HG03175 (cell line): Measurements from ENCODE around the gene CCER1.
"Not testable (repeated sequence)": the region's sequence is repeated elsewhere in the genome, so short reads cannot be mapped to it uniquely, and the experiment has no call there.

ENCODE experiments used
- ATAC-seq: cut with Tn5 transposase; IDR thresholded peaks from one replicate; pipeline ENCODE4 v1.9.1; 2021; ENCODE audit warnings: mild to moderate bottlenecking, moderate library complexity; ENCODE audit not compliant: unreplicated experiment

Gene CCER1, protein sequence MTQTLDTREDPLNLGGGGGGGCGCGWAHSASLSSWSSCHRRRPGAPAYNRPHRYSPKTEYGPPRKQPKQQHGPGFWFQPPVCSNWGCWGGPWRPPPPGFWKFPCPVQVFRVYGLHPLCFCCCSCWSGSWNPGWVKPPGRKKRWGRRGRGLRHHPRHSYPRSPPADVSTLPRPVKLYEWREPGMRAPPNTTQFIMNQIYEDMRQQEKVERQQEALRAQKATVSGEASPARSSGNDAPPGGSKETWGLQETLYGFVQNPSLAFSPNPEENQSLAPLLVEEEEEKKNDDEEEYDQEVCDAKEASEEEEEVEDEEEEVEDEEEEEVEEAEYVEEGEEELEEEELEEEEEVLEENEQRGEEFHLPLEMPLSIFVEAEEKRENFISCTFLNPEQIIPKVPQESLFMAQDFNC

DNA sequence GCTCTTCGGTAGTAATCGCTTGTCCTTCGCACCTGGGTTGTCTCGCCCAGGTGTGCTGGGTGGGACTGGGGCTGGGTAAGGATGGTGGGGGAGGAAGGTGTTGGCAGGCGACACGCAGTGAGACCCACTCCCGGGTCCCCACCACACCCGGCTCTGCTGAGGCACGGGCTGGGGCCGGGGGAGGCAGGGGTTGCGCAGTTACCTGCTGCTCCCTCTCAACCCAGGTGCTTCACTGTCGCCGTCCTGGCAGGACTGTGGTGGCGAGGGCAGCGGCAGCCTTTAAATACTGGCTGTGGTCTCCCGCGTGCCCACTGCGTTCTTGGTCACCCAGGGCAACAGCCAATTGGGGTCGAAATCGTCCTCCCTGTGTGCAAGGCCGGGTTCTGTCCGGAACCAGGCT, at the start of gene CCER1:
Gene CCER1 (minus strand): TSS at position 256 of the 400 bp plus-strand sequence. CDS start 434 bp downstream, outside the sequence.
- ATAC-seq: no peak

DNA sequence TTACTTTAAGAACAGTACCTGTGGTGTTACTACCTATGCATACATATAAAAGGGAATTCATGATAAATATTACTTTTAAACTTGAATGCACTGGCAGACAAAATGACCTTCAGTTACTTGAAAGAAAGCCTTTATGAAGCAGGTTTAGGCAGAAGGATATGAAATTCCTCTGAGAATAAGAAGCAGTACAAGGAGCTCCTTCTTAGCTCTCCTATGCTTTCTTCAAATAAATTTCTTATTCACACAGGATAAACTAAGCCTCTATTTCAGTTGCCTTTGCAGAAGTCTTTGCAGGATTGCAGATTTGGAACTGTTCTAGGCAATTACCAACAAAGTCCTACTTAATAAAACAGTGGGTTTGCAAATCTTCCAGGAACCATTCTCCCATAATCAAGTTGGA, 48.8 kb upstream of the CCER1 start:
- no peak for ATAC-seq

DNA sequence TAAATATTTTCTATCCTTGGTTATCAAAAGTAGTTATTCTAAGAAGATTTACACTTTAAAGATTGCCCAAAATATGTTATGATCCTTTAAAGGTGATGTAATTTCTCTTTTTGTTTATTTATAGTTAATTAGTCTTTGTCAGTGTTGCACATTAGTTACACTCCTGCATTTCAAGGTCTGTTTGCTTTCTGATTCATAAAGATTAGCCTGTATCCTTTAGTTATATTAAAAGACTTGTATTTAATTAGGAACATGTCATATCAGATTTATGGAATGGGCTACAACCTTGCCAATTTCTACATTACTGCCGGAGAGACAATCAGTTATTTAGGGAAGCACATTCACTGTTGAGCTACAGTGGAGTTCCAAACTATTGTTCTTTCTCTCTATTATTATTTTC, 46.3 kb upstream of the CCER1 start:
- ATAC-seq: no peak

DNA sequence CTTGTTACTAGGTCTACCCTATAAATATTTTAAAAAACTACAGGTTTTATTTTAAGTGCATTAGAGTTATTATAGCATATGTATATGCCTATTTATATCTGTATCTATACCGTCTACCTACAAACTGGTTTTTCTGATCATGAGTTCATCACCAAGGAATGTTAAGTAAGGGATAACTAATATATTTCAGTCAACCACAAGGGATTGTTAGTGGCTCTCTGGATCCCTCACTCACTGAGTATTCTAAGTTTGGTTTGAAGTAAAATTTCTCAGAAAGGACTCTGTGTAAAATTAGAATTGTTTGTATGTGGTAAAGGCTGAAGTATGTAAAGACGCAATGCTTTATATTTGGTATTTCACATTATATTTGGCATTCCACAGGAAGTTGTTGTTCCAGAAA, 45.0 kb upstream of the CCER1 start:
- no peak for ATAC-seq

DNA sequence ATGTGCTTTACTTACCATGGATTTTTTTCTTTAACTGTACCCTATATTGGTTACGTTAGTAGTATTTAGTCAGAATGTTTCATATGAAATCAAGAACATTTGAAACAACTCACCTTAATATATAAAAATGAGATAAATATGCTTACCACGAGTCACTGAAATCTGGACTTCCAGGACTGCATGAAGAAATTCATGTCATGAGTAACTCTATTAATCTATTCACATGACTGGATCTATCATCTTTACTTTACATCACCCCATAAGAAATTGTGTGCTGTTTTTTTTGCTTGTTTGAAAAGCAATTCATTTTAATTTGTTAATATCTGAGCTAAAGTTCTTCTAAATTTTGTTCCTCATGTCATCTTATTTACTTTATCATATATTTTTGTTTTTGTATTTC, 44.6 kb upstream of the CCER1 start:
- ATAC-seq: no peak

DNA sequence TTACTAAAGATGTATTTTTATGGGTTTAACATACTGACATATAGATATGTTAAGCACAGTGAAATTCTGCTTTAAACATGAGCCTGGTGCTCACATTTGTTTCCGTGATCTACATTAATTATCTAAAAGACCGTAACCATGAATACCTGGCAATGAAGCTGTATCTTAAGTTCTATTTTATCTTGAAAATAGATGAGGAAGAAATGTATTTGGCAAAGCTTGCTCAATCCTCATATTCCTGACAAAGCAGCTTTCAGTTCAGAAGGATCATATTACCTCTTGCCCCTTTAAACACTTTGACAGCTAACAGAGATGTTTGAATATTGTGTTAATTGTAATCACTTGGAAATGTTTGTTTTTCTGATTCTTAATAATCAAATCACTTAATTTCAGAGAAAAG, 40.0 kb upstream of the CCER1 start:
- ATAC-seq: no peak

DNA sequence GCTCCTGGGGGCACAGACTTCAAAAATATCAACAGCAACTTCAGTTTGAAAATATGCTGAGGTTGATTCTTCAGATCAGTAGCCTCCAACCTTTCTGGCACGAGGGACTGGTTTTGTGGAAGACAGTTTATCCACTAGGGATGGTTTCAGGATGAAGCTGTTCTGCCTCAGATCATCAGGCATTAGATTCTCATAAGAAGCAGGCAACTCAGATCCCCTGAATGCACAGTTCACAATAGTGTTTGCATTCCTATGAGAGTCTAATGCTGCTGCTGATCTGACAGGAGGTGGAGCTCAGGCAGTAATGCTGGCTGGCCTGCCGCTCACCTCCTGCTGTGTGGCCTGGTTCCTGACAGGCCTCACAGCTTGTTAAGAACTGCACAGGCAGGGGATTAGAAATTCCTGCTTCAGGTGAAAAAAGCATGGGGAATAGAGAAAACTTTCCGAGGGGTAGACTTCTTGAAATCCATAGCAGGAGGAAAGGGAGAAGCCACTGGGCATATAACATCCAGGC, 37.0 kb upstream of the CCER1 start:
- ATAC-seq: no peak

DNA sequence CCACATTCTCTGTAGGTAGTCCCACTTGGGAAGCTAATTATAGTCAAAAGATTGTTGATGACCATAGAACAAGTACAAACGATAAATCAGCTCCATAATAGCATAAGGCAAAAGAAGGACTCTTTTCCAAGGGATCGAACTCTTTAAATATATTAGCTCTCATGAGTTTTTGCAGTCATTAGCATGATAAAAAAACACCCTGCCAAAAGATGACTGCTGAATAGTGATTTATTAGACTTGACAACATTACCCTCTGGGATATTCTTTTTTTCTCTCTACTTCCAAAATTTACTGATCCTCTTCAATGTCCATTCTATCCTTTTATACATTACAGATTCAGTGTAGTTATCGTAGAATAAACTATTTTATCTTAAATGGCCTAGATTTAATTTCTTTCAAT, 35.6 kb upstream of the CCER1 start:
- no peak for ATAC-seq

DNA sequence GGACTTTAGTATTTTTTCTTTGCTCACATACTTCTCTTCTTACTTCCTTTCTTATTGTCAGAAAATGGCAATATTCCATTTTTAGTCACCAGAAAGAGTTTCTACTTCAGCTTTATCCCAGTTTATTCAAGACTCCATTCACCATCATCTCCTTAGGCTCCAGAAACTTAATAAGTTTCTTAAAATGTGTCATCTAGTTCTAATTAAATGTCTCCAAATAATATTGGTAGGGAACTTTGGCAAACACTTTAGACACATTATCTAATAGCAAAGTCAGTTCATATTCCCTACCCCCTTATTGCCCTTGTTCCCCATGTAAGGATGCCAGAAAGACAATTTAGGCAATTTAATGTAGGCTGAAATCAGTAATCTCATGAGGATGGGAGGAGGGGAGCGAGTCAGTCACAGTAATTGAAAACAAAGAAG, 34.7 kb upstream of the CCER1 start:
- no peak for ATAC-seq

DNA sequence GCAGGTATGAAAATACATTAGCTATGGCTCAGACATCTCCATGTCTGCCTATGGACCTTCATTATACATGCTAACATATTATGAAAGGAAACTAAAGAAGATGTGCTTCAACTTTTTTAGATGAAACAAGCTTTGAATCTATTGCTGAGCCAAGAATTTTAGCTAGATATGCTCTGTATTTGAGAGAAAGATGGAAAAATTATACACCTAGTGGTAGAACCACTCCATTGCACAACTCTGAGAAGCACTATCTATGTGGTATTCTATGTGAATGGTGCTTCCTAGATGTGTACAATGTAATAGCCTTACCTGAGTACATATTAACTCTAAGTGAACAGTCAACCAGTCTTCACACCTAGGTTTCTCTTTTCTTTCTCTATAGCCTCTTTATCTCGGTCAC, 32.5 kb upstream of the CCER1 start:
- ATAC-seq: peak; percentile 76

DNA sequence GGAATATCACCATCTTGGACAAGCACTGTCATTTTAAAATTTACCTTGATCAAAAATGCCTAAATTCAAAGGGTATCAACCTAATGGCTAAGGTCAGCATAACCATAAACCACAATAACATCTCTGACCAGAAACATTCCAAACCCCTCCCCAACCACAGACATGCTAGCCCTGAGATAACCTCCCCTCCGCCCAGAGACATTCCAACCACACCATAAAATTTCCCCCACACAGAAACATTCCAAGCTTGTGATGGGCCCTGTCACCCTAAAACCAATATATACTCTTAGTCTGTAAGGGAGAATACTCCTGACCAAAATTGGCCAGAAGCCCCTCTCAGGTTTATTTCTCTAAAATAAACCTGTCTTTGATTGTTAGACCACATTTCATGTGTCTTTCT, 32.1 kb upstream of the CCER1 start:
- no peak for ATAC-seq

DNA sequence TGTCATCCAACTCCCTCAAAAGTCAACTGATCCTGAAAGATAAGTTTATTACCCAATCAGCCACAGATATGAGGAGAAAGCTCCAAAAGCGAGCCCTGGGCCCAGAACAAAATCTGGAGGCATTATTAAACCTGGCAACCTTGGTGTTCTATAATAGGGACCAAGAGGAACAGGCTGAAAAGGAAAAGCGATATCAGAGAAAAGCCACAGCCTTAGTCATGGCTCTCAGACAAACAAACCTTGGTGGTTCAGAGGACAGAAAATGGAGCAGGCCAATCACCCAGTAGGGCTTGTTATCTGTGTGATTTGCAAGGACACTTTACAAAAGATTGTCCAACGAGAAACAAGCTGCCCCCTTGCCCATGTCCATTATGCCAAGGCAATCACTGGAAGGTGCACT, 30.4 kb upstream of the CCER1 start:
- not testable (repeated sequence) for ATAC-seq

DNA sequence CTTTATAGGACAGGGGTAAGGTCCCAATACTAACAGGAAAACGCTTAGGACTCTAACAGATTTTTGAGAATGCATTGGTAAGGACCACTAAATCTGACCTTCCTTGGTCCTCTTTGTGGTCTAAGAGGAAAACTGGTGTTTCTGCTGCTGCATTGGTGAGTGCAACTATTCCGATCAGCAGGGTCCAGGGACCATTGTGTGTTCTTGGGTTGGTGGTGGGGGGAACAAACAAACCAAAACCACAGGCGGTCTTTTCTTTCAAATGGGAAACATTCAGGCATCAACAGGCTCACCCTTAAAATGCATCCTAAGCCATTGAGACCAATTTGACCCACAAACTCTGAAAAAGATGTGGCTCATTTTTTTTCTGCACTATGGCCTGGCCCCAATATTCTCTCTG, 29.1 kb upstream of the CCER1 start:
- ATAC-seq: no peak

DNA sequence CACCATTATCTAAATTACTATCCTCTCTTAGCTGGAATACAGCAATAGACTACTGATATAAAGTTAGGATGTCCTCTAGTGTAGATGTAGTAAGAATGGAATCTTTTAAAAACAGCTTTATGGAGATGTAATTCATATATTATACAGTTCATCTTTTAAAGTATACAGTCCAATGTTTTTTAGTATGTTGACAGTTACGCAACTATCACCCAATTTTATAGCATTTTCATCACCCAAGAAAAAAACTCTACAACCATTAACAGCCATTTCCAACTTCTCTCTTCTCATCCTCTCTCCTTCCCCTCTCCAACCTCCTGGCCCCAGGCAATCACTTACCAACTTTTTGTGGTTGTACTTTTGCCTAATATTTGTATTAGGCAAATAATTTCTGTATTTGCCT, 27.2 kb upstream of the CCER1 start:
- ATAC-seq: no peak

DNA sequence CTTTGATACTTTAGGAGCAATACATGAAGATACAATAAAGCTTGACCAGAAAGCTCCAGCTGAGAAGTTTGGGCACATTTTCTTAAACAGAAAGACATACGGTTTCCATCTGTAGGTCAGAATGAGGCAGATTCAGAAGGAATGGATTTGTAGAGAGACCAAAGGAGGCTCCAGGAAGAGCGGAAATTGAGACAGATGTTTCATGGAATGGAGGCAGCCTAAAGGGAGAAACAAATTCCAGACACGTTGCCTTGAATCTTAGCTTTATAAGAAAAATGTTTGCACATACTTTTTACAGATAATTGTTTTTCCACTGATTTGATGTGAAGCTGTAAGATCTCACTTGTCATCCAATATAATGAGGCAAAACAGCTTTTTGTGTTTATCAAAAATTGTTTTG, 25.0 kb upstream of the CCER1 start:
- ATAC-seq: no peak

DNA sequence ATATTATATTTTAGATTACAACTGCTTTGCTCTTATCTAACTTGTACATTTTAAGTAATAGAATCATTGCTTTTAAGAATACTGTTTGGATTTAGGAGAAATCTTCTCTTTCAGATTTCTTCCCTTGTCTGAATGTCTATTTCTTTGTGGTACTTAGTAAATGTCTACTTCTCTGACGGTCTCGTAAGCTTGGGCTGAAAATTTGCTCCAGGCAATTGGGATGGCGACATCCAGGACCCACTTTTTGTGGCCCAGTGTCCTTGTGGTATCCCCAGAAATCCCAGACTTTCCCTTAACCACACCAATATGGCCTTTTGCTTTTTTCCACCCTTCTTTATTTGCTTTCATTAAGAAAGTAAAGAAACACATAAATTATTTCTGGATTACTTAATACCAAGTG, 24.0 kb upstream of the CCER1 start:
- ATAC-seq: no peak

DNA sequence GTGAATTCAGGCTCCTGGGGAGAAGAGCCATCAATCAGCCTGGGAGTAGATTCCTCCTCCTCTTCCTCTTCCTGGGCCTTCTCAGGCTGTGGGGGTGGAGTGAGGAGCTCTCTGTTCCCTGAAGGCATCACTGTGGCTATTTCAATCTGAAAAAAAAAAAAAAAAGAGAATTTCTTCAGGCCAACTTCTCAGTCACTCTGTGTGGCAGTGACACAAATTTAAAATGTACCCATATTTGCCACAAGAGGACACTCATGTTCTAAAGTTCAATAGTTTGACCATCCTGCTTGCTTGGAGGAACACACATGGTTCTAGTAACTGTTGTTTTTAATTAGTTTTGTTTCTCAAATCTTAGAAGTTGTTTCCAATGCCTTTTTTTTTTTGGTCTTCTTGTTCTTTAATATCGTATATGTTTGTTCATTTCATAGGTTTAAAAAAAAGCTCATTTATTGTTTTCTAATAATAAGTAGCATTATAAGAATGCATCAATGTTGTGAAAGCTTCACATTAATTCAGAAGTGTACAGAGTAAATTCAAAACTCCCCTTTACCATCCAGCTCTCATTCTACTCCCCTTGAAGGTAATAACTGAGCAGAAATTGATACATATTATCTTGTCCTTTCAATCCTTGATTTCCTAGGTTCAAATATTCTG, 23.3 kb upstream of the CCER1 start:
- peak; percentile 87 for ATAC-seq

DNA sequence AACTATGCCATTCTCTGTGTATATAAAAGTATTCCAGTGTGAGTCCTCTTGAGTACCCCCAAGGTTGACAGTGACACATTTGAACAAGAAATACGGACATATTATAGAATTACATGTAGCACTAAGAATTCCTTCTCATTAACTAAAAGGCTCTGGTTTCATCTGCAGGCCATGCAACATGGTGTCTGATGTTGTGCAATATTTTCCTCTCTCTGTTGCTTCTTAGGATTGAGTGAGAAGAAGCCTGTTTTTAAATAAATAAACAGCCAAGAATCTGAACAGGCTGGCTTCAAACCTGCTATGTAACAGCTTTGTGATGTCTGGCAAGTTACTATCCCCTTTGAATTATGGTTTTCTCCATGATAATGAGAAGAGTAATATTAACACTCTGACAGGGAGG, 22.2 kb upstream of the CCER1 start:
- ATAC-seq: no peak

DNA sequence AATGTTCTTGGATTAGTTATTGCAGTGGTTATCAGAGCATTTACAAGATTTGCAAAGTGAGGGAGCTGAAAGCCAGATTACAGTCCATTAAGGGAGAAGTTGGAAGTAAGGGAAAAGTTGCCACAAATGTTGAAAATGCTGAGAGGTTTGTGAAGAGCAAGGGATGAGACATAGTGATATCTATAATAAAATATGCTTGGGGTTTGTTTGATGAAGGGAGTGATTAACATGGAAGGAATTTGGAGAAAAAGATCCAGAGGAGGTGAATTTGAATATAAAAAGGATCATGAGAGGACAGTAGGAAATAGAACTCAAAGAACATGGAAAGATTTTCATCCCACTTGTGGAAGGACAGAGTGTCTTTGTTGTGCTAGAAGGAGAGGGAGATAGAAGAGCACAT, 19.3 kb upstream of the CCER1 start:
- no peak for ATAC-seq

DNA sequence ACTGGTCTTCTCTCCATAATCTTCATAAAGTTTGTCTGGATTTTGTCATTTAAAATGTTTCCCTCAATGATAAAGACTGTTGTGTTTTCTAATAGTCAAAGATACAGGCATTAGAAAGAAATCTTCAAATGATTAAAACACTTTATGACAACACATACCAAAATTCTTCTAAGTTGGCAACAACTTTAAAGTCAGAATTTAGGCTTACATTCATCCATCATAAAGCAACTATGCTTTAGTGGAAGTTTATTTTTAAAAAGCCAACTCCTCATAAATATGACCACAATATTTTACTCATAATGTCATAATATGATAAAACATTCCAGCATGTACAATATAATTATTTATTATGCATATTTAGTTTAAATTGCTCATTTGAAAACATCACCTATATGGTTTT, 17.2 kb upstream of the CCER1 start:
- ATAC-seq: no peak

DNA sequence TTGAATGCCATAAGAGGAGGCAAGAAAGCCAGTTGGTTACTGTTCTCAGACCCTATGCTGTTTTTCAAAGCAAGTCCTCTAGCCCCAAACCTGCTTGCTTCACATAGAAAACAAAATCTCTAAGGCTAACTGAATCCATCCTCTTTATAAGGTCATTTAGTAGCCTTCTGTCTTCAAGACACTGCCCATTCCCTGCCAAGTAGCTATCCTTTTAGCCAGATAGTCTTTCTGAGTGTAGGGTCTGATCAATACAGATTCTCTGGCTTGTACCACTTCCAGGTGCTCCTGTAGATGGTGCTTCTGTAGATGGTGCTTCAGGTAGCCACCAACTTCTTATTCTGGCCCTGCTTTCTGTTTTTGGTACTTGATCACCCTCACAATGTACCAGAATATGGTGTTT, 15.9 kb upstream of the CCER1 start:
- ATAC-seq: no peak

DNA sequence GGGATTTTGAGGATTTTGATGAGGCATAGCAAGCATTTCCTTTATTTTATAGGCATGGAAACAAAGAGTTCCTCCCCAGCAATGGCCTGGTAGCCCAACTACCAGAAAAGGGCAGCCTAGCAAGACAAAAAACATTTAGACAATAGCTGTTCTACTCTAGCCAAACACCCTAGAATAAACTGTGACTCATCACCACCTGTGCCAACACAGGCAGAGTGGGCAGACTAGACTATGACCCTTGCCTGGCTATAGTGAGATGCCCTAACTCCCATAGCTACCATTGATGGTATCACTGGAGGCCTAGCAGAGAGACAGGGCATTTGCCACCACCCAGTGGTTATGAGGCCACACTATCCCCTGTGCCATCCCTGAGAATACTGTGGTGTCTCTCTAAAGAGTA, 15.5 kb upstream of the CCER1 start:
- ATAC-seq: no peak
